ENCODE results near the gene CDK9. TPM values are rescaled to one million over a fixed set of nuclear protein-coding genes. Genes with fewer than 3 reads are reported as not detected.

Gene CDK9
- total RNA-seq, 2 experiments from 2014 or later: 86.2 to 91.6 TPM

GRCh38 chr9:127825319-127826051, 39.7 kb downstream of the CDK9 start:
- peak; percentile 21 for DNase-seq
- ChIA-PET POLR2A (no interaction called here), CTCF (interaction anchor here (0.8 to 1.1 kb wide), 4 partner anchors 40 to 91 kb away, joined by 3 read pairs; partner anchors contain the start of gene ST6GALNAC4)
- Mint-ChIP-seq H3K4me1 (ENCODE audit: low read depth) (no peaks in the 10 kb centered on the region), H3K9me3 (no peaks in the 10 kb centered on the region), H3K36me3 (ENCODE audit: low read depth) (peaks cover 6% of the 10 kb centered on the region), H3K27me3 (no peaks in the 10 kb centered on the region), H3K27ac (no peak overlapping the region), H3K4me3 (no peak overlapping the region)
- intact Hi-C loops (cut with micrococcal nuclease): no loop called here
- ATAC-seq: no peak
- TF ChIP-seq, protein P1, sequence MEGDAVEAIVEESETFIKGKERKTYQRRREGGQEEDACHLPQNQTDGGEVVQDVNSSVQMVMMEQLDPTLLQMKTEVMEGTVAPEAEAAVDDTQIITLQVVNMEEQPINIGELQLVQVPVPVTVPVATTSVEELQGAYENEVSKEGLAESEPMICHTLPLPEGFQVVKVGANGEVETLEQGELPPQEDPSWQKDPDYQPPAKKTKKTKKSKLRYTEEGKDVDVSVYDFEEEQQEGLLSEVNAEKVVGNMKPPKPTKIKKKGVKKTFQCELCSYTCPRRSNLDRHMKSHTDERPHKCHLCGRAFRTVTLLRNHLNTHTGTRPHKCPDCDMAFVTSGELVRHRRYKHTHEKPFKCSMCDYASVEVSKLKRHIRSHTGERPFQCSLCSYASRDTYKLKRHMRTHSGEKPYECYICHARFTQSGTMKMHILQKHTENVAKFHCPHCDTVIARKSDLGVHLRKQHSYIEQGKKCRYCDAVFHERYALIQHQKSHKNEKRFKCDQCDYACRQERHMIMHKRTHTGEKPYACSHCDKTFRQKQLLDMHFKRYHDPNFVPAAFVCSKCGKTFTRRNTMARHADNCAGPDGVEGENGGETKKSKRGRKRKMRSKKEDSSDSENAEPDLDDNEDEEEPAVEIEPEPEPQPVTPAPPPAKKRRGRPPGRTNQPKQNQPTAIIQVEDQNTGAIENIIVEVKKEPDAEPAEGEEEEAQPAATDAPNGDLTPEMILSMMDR (IDR thresholded peaks at IDR 0.05): no peak

DNA sequence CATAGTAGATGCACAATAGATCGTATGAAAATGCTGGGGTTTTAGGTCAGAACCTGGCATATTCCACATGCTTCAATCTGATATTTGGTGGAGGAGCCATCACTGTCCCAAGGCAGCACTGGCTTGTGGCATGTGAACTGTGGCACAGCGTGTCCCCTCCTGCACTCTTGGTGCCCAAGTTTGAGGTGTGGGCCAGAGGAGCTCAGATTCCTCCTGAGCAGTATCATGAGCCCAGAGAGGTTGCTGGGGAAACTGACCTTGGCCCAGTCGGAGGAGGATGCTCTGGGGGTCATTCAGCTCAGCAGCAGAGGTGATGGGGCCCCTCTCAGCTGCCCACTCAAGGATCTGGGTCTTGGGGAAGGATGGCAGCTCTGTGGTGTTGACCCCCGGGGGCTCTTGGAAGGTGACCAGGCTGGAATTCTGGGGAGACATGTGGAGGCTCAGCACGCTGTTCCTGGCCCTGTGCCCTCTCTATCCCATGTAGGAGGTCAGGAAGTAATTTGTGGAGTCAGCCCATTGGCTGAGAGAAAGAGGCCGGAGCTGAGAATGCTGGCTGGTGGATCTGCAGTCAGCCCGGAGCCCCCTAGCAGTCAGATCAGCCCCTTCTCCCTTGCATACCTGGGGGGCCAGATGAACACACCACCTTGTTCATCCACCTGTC, 40.5 kb downstream of the CDK9 start:
- DNase-seq (no peak), ATAC-seq (no peak)
- peaks cover 4% of the 10 kb centered on the region for H3K36me3 Mint-ChIP-seq (ENCODE audit: low read depth)
- no peak overlapping the region for H3K4me3 Mint-ChIP-seq
- TF ChIP-seq, protein P1 (IDR thresholded peaks at IDR 0.05): no peak
- intact Hi-C loops (cut with micrococcal nuclease): no loop called here
- H3K27me3 Mint-ChIP-seq: no peaks in the 10 kb centered on the region
- H3K4me1 Mint-ChIP-seq (ENCODE audit: low read depth): no peaks in the 10 kb centered on the region
- peak overlapping the region; percentile 30 for H3K27ac Mint-ChIP-seq
- ChIA-PET CTCF (interaction anchor here (1.2 kb wide), 1 partner anchor 44 kb away, joined by 6 read pairs; no protein-coding TSS in a partner anchor), POLR2A (interaction anchor here (0.6 to 1.6 kb wide), 2 partner anchors 10 to 13 kb away, joined by 4 to 6 read pairs; no protein-coding TSS in a partner anchor)
- no peaks in the 10 kb centered on the region for H3K9me3 Mint-ChIP-seq

GRCh38 chr9:127828262-127829031, 42.6 kb downstream of the CDK9 start:
- TF ChIP-seq, protein P1 (IDR thresholded peaks at IDR 0.05): no peak
- ChIA-PET POLR2A (no interaction called here), CTCF (interaction anchor here (1.3 kb wide), 1 partner anchor 93 kb away, joined by 4 read pairs; the partner anchor contains the start of gene TOR2A)
- no peaks in the 10 kb centered on the region for H3K9me3 Mint-ChIP-seq
- H3K27ac Mint-ChIP-seq: no peak overlapping the region
- intact Hi-C loops (cut with micrococcal nuclease): no loop called here
- H3K4me1 Mint-ChIP-seq (ENCODE audit: low read depth): peaks cover 9% of the 10 kb centered on the region
- DNase-seq (no peak), ATAC-seq (no peak)
- no peak overlapping the region for H3K4me3 Mint-ChIP-seq
- no peaks in the 10 kb centered on the region for H3K27me3 Mint-ChIP-seq
- H3K36me3 Mint-ChIP-seq (ENCODE audit: low read depth): peaks cover 5% of the 10 kb centered on the region

- intact Hi-C loops (cut with micrococcal nuclease): no loop called here
- DNase-seq: no peak
- TF ChIP-seq, protein P1 (IDR thresholded peaks at IDR 0.05): no peak
- Mint-ChIP-seq H3K36me3 (ENCODE audit: low read depth) (peaks cover 4% of the 10 kb centered on the region), H3K4me1 (ENCODE audit: low read depth) (peaks cover 13% of the 10 kb centered on the region), H3K27ac (no peak overlapping the region), H3K9me3 (no peaks in the 10 kb centered on the region), H3K4me3 (no peak overlapping the region), H3K27me3 (no peaks in the 10 kb centered on the region)
- POLR2A ChIA-PET: no interaction called here
- no peak for ATAC-seq
- CTCF ChIA-PET: no interaction called here
These were observed 43.5 kb downstream of the CDK9 start for GRCh38 chr9:127829205-127829906.
